ENCODE results near the gene HBG2. TPM values are rescaled to one million over a fixed set of nuclear protein-coding genes. Genes with fewer than 3 reads are reported as not detected.

The HBG2 gene
- total and polyA plus RNA-seq, 2 of the 13 experiments (the other 11 are each of a cell fraction or from before 2014, with no cell fraction given): not detected

DNA sequence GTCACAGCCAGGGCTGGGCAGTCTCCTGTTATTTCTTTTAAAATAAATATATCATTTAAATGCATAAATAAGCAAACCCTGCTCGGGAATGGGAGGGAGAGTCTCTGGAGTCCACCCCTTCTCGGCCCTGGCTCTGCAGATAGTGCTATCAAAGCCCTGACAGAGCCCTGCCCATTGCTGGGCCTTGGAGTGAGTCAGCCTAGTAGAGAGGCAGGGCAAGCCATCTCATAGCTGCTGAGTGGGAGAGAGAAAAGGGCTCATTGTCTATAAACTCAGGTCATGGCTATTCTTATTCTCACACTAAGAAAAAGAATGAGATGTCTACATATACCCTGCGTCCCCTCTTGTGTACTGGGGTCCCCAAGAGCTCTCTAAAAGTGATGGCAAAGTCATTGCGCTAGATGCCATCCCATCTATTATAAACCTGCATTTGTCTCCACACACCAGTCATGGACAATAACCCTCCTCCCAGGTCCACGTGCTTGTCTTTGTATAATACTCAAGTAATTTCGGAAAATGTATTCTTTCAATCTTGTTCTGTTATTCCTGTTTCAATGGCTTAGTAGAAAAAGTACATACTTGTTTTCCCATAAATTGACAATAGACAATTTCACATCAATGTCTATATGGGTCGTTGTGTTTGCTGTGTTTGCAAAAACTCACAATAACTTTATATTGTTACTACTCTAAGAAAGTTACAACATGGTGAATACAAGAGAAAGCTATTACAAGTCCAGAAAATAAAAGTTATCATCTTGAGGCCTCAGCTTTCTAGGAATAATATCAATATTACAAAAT lies 33.7 kb upstream of the HBG2 start (continued):
- TF ChIP-seq, protein P1, sequence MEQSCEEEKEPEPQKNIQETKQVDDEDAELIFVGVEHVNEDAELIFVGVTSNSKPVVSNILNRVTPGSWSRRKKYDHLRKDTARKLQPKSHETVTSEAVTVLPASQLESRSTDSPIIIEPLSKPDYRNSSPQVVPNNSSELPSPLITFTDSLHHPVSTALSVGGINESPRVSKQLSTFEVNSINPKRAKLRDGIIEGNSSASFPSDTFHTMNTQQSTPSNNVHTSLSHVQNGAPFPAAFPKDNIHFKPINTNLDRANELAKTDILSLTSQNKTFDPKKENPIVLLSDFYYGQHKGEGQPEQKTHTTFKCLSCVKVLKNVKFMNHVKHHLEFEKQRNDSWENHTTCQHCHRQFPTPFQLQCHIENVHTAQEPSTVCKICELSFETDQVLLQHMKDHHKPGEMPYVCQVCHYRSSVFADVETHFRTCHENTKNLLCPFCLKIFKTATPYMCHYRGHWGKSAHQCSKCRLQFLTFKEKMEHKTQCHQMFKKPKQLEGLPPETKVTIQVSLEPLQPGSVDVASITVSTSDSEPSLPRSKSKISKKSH (CRISPR knock-in tag; IDR thresholded peaks at IDR 0.05; ENCODE audit: borderline replicate concordance): no peak
- TF ChIP-seq POLR2AphosphoS5 (IDR thresholded peaks at IDR 0.05; ENCODE audit: low read depth, low read length) (no peak), RARG (CRISPR knock-in tag; IDR thresholded peaks at IDR 0.05; ENCODE audit: low read depth) (no peak), EED (CRISPR knock-in tag; IDR thresholded peaks at IDR 0.05) (no peak), ZNF850 (CRISPR knock-in tag; conservative IDR thresholded peaks at IDR 0.05) (no peak), MAFG (CRISPR knock-in tag; IDR thresholded peaks at IDR 0.05) (no peak), MED8 (CRISPR knock-in tag; IDR thresholded peaks at IDR 0.05; ENCODE audit: insufficient replicate concordance) (no peak)
- TF ChIP-seq, protein P2, sequence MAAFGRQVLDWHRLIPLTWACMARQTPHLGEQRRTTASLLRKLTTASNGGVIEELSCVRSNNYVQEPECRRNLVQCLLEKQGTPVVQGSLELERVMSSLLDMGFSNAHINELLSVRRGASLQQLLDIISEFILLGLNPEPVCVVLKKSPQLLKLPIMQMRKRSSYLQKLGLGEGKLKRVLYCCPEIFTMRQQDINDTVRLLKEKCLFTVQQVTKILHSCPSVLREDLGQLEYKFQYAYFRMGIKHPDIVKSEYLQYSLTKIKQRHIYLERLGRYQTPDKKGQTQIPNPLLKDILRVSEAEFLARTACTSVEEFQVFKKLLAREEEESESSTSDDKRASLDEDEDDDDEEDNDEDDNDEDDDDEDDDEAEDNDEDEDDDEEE (CRISPR knock-in tag; IDR thresholded peaks at IDR 0.05): no peak

DNA sequence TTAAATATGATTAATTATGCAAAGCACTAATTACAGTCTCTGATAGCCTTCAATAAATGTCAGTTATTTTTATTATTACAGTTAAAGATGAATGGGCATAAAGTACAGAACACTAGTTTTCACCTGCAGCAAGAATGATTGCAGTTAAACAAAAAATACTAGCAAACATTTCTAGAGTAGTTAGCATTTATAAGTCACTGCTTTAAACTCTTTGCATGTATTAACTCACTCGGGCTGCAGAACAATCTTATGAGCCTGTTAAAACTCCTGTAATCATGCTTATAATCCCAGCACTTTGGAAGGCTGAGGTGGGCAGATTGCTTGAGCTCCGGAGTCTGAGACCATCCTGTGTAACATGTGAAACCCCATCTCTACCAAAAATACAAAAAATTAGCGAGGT lies 32.3 kb upstream of the HBG2 start:
- H3K36me3 ChIP-seq (replicated peaks in 1 of 2; ENCODE audit: control insufficient read depth in 1 of 2, insufficient read depth in 2 of 2, low read length in 2 of 2): no peaks in the 10 kb centered on the region
- H3K27ac ChIP-seq (ENCODE audit: extremely low read length, insufficient read depth, low read length): no peak overlapping the region
- H3K9me3 ChIP-seq (ENCODE audit: low read length): no peaks in the 10 kb centered on the region
- in situ Hi-C loops (cut with HindIII; ENCODE audit: extremely low pct_ligation_motif_present, low pct_unique_long_range_greater_than_20kb) (no loop called here), intact Hi-C loops (cut with micrococcal nuclease; ENCODE audit: unreplicated experiment) (no loop called here)
- H3K27me3 ChIP-seq (ENCODE audit: control insufficient read depth in 1 of 2, insufficient read depth in 2 of 2, low read length in 2 of 2): no peaks in the 10 kb centered on the region
- no peak overlapping the region for H3K4me2 ChIP-seq (ENCODE audit: low read depth, low read length)
- no peaks in the 10 kb centered on the region for H4K20me1 ChIP-seq (ENCODE audit: insufficient read depth, low read length)
- H2AFZ ChIP-seq (ENCODE audit: low read length): no peak overlapping the region
- no TSS peak for BruUV-seq (replicated peaks)
- 0% methylated on average over 3 of the region's 3 CpGs for WGBS (ENCODE audit: low lambda C conversion rate)
- ChIA-PET POLR2A (no interaction called here), CTCF (ENCODE audit: low intra/inter-chr PET ratio, low total read pairs) (no interaction called here)
- ATAC-seq: no peak
- H3K4me3 ChIP-seq (replicated peaks in 1 of 3; ENCODE audit: insufficient read depth in 1 of 3, low read depth in 2 of 3, low read length in 3 of 3): no peak overlapping the region
- no peak overlapping the region for H3K9ac ChIP-seq (ENCODE audit: insufficient read depth, low read depth, low read length)
- no peak for FAIRE-seq
- no peak for DNase-seq (ENCODE audit: low spot score)
- no peaks in the 10 kb centered on the region for H3K79me2 ChIP-seq (ENCODE audit: insufficient read depth, low read length)
- no peaks in the 10 kb centered on the region for H3K4me1 ChIP-seq (ENCODE audit: insufficient read depth, low read length)
- TF ChIP-seq, protein P3, sequence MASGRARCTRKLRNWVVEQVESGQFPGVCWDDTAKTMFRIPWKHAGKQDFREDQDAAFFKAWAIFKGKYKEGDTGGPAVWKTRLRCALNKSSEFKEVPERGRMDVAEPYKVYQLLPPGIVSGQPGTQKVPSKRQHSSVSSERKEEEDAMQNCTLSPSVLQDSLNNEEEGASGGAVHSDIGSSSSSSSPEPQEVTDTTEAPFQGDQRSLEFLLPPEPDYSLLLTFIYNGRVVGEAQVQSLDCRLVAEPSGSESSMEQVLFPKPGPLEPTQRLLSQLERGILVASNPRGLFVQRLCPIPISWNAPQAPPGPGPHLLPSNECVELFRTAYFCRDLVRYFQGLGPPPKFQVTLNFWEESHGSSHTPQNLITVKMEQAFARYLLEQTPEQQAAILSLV (CRISPR knock-in tag; IDR thresholded peaks at IDR 0.05; ENCODE audit: borderline replicate concordance): no peak
- TF ChIP-seq ZNF33A (CRISPR knock-in tag; IDR thresholded peaks at IDR 0.05; ENCODE audit: borderline replicate concordance) (no peak), HNRNPLL (IDR thresholded peaks at IDR 0.05; ENCODE audit: low read depth, low read length, poor library complexity, severe bottlenecking) (no peak), ZBTB20 (CRISPR knock-in tag; IDR thresholded peaks at IDR 0.05; ENCODE audit: borderline replicate concordance, low read depth) (no peak), ZNF672 (CRISPR knock-in tag; IDR thresholded peaks at IDR 0.05) (no peak), ZFAT (CRISPR knock-in tag; conservative IDR thresholded peaks at IDR 0.05) (no peak), ZNF317 (CRISPR knock-in tag; IDR thresholded peaks at IDR 0.05) (no peak)
- TF ChIP-seq, protein P4, sequence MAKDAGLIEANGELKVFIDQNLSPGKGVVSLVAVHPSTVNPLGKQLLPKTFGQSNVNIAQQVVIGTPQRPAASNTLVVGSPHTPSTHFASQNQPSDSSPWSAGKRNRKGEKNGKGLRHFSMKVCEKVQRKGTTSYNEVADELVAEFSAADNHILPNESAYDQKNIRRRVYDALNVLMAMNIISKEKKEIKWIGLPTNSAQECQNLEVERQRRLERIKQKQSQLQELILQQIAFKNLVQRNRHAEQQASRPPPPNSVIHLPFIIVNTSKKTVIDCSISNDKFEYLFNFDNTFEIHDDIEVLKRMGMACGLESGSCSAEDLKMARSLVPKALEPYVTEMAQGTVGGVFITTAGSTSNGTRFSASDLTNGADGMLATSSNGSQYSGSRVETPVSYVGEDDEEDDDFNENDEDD (CRISPR knock-in tag; IDR thresholded peaks at IDR 0.05; ENCODE audit: borderline replicate concordance): no peak
